B cell (primary cell): Measurements from ENCODE around the gene DDR2.

Experiments used
- CTCF ChIP-seq: fragments of 200-600 bp; IDR thresholded peaks from one replicate; pipeline ENCODE4 v1.8.0; 2022; ENCODE audit warnings: antibody characterized with exemption, mild to moderate bottlenecking
- EZH2 ChIP-seq: IDR thresholded peaks from 2 replicates; pipeline ENCODE4 v1.6.1; 2012; ENCODE audit warnings: borderline replicate concordance, low read depth, mild to moderate bottlenecking, moderate library complexity, low read length; ENCODE audit not compliant: insufficient read depth, poor library complexity, severe bottlenecking

GRCh38 chr1:162641114-162641513, 8.8 kb downstream of the DDR2 start:
- no peak for TF ChIP-seq CTCF
- TF ChIP-seq EZH2: no peak
